ENCODE measurements around the gene RXFP3.

Gene RXFP3

GRCh38 chr5:33936004-33936380, 194 bp upstream of the RXFP3 start:
- no peak overlapping the region for H3K27ac ChIP-seq
- TF ChIP-seq ZFX (IDR thresholded peaks at IDR 0.05; ENCODE audit: borderline replicate concordance) (no peak), CTCF (IDR thresholded peaks at IDR 0.05) (peak; percentile 13; the same call in 1 of the 2 replicates)

GRCh38 chr5:33937017-33937706, 976 bp downstream of the RXFP3 start:
- H3K27ac ChIP-seq = no peak overlapping the region
- TF ChIP-seq CTCF (IDR thresholded peaks at IDR 0.05) = no peak
- no peak for TF ChIP-seq ZFX (IDR thresholded peaks at IDR 0.05; ENCODE audit: borderline replicate concordance)

GRCh38 chr5:33937707-33938506, 1.7 kb downstream of the RXFP3 start:
- TF ChIP-seq ZFX (IDR thresholded peaks at IDR 0.05; ENCODE audit: borderline replicate concordance) = no peak
- no peak for TF ChIP-seq CTCF (IDR thresholded peaks at IDR 0.05)
- no peak overlapping the region for H3K27ac ChIP-seq

GRCh38 chr5:33938507-33938796, 2.3 kb downstream of the RXFP3 start:
- no peak for TF ChIP-seq CTCF (IDR thresholded peaks at IDR 0.05)
- no peak for TF ChIP-seq ZFX (IDR thresholded peaks at IDR 0.05; ENCODE audit: borderline replicate concordance)
- H3K27ac ChIP-seq = no peak overlapping the region

- TF ChIP-seq ZFX (IDR thresholded peaks at IDR 0.05; ENCODE audit: borderline replicate concordance) (no peak), CTCF (IDR thresholded peaks at IDR 0.05) (no peak)
- H3K27ac ChIP-seq = no peak overlapping the region
Measured at GRCh38 chr5:33938881-33939280, 2.7 kb downstream of the RXFP3 start.

GRCh38 chr5:33939556-33940262, 3.5 kb downstream of the RXFP3 start:
- no peak for TF ChIP-seq ZFX (IDR thresholded peaks at IDR 0.05; ENCODE audit: borderline replicate concordance)
- no peak for TF ChIP-seq CTCF (IDR thresholded peaks at IDR 0.05)
- H3K27ac ChIP-seq = no peak overlapping the region

- no peak overlapping the region for H3K27ac ChIP-seq
- TF ChIP-seq ZFX (IDR thresholded peaks at IDR 0.05; ENCODE audit: borderline replicate concordance) (no peak), CTCF (IDR thresholded peaks at IDR 0.05) (no peak)
Measured at GRCh38 chr5:33941090-33941489, 4.9 kb downstream of the RXFP3 start.

Data from 22Rv1 (cell line).